ENCODE measurements around the gene LHPP.

The LHPP gene

GRCh38 chr10:124482876-124483275 is 21.3 kb downstream of the LHPP start:
- no peak for DNase-seq (ENCODE audit: extremely low read depth, low read depth)
- TF ChIP-seq, protein P1, sequence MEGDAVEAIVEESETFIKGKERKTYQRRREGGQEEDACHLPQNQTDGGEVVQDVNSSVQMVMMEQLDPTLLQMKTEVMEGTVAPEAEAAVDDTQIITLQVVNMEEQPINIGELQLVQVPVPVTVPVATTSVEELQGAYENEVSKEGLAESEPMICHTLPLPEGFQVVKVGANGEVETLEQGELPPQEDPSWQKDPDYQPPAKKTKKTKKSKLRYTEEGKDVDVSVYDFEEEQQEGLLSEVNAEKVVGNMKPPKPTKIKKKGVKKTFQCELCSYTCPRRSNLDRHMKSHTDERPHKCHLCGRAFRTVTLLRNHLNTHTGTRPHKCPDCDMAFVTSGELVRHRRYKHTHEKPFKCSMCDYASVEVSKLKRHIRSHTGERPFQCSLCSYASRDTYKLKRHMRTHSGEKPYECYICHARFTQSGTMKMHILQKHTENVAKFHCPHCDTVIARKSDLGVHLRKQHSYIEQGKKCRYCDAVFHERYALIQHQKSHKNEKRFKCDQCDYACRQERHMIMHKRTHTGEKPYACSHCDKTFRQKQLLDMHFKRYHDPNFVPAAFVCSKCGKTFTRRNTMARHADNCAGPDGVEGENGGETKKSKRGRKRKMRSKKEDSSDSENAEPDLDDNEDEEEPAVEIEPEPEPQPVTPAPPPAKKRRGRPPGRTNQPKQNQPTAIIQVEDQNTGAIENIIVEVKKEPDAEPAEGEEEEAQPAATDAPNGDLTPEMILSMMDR (IDR thresholded peaks at IDR 0.05; ENCODE audit: low read depth, low read length): no peak

DNA sequence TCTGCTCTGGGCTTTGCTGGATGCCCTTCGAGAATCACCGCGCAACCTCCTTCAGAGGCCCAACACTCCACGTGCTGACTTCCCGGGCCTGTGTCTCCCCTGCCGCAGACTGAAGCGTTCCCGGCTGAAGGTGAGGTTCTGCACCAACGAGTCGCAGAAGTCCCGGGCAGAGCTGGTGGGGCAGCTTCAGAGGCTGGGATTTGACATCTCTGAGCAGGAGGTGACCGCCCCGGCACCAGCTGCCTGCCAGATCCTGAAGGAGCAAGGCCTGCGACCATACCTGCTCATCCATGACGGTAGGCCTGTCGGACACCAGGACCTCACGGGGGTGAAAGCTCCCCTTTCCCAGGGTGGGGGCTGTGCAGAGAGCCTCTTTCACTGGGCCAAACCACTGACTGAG is 22.4 kb downstream of the LHPP start:
- DNase-seq (ENCODE audit: extremely low read depth, low read depth): no peak
- TF ChIP-seq, protein P1 (IDR thresholded peaks at IDR 0.05; ENCODE audit: low read depth, low read length): no peak

DNA sequence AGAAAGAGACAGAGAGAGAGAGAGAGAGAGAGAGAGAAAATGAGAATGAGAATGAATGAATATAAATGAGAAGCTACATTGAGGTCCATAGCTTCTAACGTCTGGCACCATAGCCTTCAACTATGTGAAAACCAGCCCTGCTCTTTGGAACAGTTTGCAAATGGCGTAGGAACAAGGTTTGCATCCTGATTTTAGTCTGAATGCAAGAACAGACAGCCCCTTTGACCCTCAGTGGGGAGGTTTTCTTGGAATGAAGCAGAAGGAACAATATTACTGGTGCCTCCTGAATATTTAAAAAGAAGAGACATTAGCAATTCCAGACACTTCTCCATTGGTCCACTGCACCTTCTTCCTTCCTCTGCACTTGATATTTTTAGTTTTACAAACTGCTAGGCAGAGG is 23.0 kb downstream of the LHPP start:
- DNase-seq (ENCODE audit: extremely low read depth, low read depth): no peak
- TF ChIP-seq, protein P1 (IDR thresholded peaks at IDR 0.05; ENCODE audit: low read depth, low read length): no peak

- no peak for DNase-seq (ENCODE audit: extremely low read depth, low read depth)
- TF ChIP-seq, protein P1 (IDR thresholded peaks at IDR 0.05; ENCODE audit: low read depth, low read length): no peak
These were observed 25.0 kb downstream of the LHPP start for GRCh38 chr10:124486635-124487034.

- TF ChIP-seq, protein P1 (IDR thresholded peaks at IDR 0.05; ENCODE audit: low read depth, low read length): no peak
- DNase-seq (ENCODE audit: extremely low read depth, low read depth): no peak
These were observed 29.5 kb downstream of the LHPP start for GRCh38 chr10:124491105-124491504.

- DNase-seq (ENCODE audit: extremely low read depth, low read depth): no peak
- TF ChIP-seq, protein P1 (IDR thresholded peaks at IDR 0.05; ENCODE audit: low read depth, low read length): no peak
These were observed 30.6 kb downstream of the LHPP start for GRCh38 chr10:124492266-124492665.

- DNase-seq (ENCODE audit: extremely low read depth, low read depth): no peak
- TF ChIP-seq, protein P1 (IDR thresholded peaks at IDR 0.05; ENCODE audit: low read depth, low read length): no peak
These were observed 31.7 kb downstream of the LHPP start for GRCh38 chr10:124493214-124493882.
